Heart left ventricle (tissue), 16 donors: ENCODE measurements around the gene KRT32. TPM values are rescaled to one million over a fixed set of nuclear protein-coding genes. Genes with fewer than 3 reads are reported as not detected.

Experiments used
- ATAC-seq, 4 donors: fragments of 200-7000 bp; cut with Tn5 transposase; one replicate each; pipeline ENCODE4 v1.9.1; 2020 to 2022; ENCODE audit warnings: moderate library complexity in 4 of 4, mild to moderate bottlenecking in 3 of 4, moderate number of reproducible peaks in 1 of 4
- DNase-seq, 5 donors: peaks; one replicate each; pipeline ENCODE4 v3.0.0-alpha.2; 2020
- H3K27ac ChIP-seq, 12 donors: fragments of 200-600 bp; sonication (generic) in 4 of 12; one replicate each; pipeline versions ENCODE4 v1.5.0 to v1.8.0; 2016 to 2022; ENCODE audit warnings: mild to moderate bottlenecking in 2 of 12
- H3K27me3 ChIP-seq, 9 donors: fragments of 200-600 bp; sonication (generic) in 2 of 9; one replicate each; pipeline versions ENCODE4 v1.5.1 to v1.8.0; 2016 to 2022; ENCODE audit warnings: mild to moderate bottlenecking in 3 of 9
- H3K36me3 ChIP-seq, 9 donors: fragments of 200-600 bp; sonication (generic) in 2 of 9; one replicate each; pipeline versions ENCODE4 v1.5.0 to v1.8.0; 2018 to 2022; ENCODE audit warnings: mild to moderate bottlenecking in 2 of 9
- H3K4me1 ChIP-seq, 12 donors: fragments of 200-600 bp; sonication (generic) in 4 of 12; one replicate each; pipeline versions ENCODE4 v1.5.0 to v1.8.0; 2016 to 2022; ENCODE audit warnings: mild to moderate bottlenecking in 3 of 12
- H3K4me3 ChIP-seq, 12 donors: fragments of 200-600 bp; sonication (generic) in 4 of 12; one replicate each; pipeline versions ENCODE4 v1.5.0 to v1.8.0; 2017 to 2022; ENCODE audit warnings: mild to moderate bottlenecking in 9 of 12, moderate library complexity in 4 of 12
- H3K9me3 ChIP-seq, 12 donors: fragments of 200-600 bp; sonication (generic) in 4 of 12; one replicate each; pipeline versions ENCODE4 v1.5.0 to v1.8.0; 2016 to 2022; ENCODE audit warnings: mild to moderate bottlenecking in 1 of 12
- CTCF ChIP-seq, 12 donors: fragments of 200-600 bp; sonication (generic) in 4 of 12; IDR thresholded peaks; one replicate each; pipeline versions ENCODE4 v1.5.0 to v1.8.0; 2018 to 2022; ENCODE audit warnings: antibody characterized with exemption in 12 of 12, mild to moderate bottlenecking in 5 of 12
- POLR2A ChIP-seq, 2 donors: fragments of 450-650 bp; IDR thresholded peaks; one replicate each; pipeline ENCODE4 v1.6.1; 2017; ENCODE audit warnings: antibody characterized with exemption in 2 of 2, mild to moderate bottlenecking in 2 of 2, moderate library complexity in 2 of 2
- WGBS, 4 donors: extraction: QIAGEN DNeasy Blood & Tissue Kit in 2 of 4; methylation state at CpG; one replicate each; pipeline versions ENCODE4 v1.1.5 to v1.1.7; 2013 to 2018; 5-methylcytosine and 5-hydroxymethylcytosine counted together
- intact Hi-C, 10 donors: fragments of 100-400 bp; cut with DNase I; formaldehyde crosslinking; loops; one replicate each; pipeline versions ENCODE4 v1.11.1 to v1.14.2; 2022
- polyA plus RNA-seq, 2 donors: library from polyadenylated mRNA; stranded (reverse); fragments of 200-250 nt; gene quantifications; one replicate each; pipeline ENCODE4 v1.2.3, GENCODE V29; 2013
- total RNA-seq, 9 donors: library from RNA; depleted of rRNA in 2 of 9; stranded (reverse); fragments of >200 nt in 2 of 9; fragmentation: NEBNext Ultra II Directional in 3 of 9; extraction: Animal tissue kit (Norgen Biotek cat#: 25700) in 3 of 9; gene quantifications; one replicate each; pipeline versions ENCODE4 v1.1.0 to v1.2.4, GENCODE V29; 2016 to 2023
- donor health status: ischemic (EF 13 %, LVEDD 7.1; RV severe dilation, severe dysfunction).
- donor health status: healthy with polysubstance abuse.
- donor health status: DM: no; HTN: yes; CAD: no.
- donor health status: DM: no; HTN: no; CAD: no.
- donor health status: ischemic (EF 25% LVEDD 6.9; RV normal size, moderate dysfunction).
- donor health status: ischemic (EF 25% LVEDD 5.7; RV mildly dilated, moderate dysfunction).
- donor health status: healthy.
- donor health status: DM: yes; HTN: yes; CAD: no.
- donor health status: ischemic (EF 35%, LVEDD 5.7; RV mildly dilated, moderate dysfunction).
- donor health status: nonischemic (EF 11% LVEDD 7.7; RV severe dilation, severe dysfunction).
- donor health status: DM: yes; HTN: yes; CAD: no.
- donor health status: PGD.
- donor health status: ischemic (EF 29% LVEDD 5.4; RV normal size, mild dysfunction).
- donor health status: nonischemic (EF 23%, LVEDD 6.1; RV moderate dilation, normal function).

Gene KRT32
- total and polyA plus RNA-seq, 11 donors, result 0.16 to 0.27 (median 0.21) TPM; not detected in 7

- TF ChIP-seq POLR2A (IDR thresholded peaks at IDR 0.05) (no peak), CTCF (IDR thresholded peaks at IDR 0.05) (no peak)
- 49 to 65% (median 61%) methylated on average over 2 of the region's 2 CpGs for WGBS, 4 donors
- DNase-seq (no peak), ATAC-seq (no peak)
- Histone ChIP-seq H3K4me3 (no peak overlapping the region), H3K9me3 (no peaks in the 10 kb centered on the region), H3K4me1 (peaks cover 0 to 4% (median 0%) of the 10 kb centered on the region in 12 donors), H3K27ac (no peak overlapping the region), H3K36me3 (no peaks in the 10 kb centered on the region), H3K27me3 (peaks cover 0 to 12% (median 0%) of the 10 kb centered on the region in 9 donors)
- intact Hi-C loops, result no loop called here
Measured at GRCh38 chr17:41480136-41480535, 12.9 kb upstream of the KRT32 start.

- 86 to 91% (median 89%) methylated on average over 3 to 8 of the region's 8 CpGs for WGBS, 4 donors
- H3K4me1 ChIP-seq, result peaks cover 0 to 8% (median 0%) of the 10 kb centered on the region in 12 donors
- H3K4me3 ChIP-seq, result no peak overlapping the region
- no peaks in the 10 kb centered on the region for H3K9me3 ChIP-seq
- DNase-seq (no peak), ATAC-seq (no peak)
- H3K36me3 ChIP-seq, result no peaks in the 10 kb centered on the region
- H3K27me3 ChIP-seq, result peaks cover 0 to 6% (median 0%) of the 10 kb centered on the region in 9 donors
- intact Hi-C loops, result no loop called here
- TF ChIP-seq CTCF (IDR thresholded peaks at IDR 0.05) (no peak), POLR2A (IDR thresholded peaks at IDR 0.05) (no peak)
- no peak overlapping the region for H3K27ac ChIP-seq
Measured at GRCh38 chr17:41478237-41478636, 11.1 kb upstream of the KRT32 start.

GRCh38 chr17:41476866-41477815 lies 10.0 kb upstream of the KRT32 start:
- H3K27ac ChIP-seq, result no peak overlapping the region
- no peak for DNase-seq
- peaks cover 0 to 8% (median 0%) of the 10 kb centered on the region in 12 donors for H3K4me1 ChIP-seq
- 85 to 89% (median 88%) methylated on average over 22 of the region's 22 CpGs for WGBS, 4 donors
- intact Hi-C loops, result no loop called here
- H3K9me3 ChIP-seq, result peaks cover 0 to 4% (median 0%) of the 10 kb centered on the region in 12 donors
- no peak overlapping the region for H3K4me3 ChIP-seq
- no peak for TF ChIP-seq POLR2A (IDR thresholded peaks at IDR 0.05)
- TF ChIP-seq CTCF (IDR thresholded peaks at IDR 0.05), result no peak
- no peak for ATAC-seq
- no peaks in the 10 kb centered on the region for H3K36me3 ChIP-seq
- H3K27me3 ChIP-seq, result no peaks in the 10 kb centered on the region

DNA sequence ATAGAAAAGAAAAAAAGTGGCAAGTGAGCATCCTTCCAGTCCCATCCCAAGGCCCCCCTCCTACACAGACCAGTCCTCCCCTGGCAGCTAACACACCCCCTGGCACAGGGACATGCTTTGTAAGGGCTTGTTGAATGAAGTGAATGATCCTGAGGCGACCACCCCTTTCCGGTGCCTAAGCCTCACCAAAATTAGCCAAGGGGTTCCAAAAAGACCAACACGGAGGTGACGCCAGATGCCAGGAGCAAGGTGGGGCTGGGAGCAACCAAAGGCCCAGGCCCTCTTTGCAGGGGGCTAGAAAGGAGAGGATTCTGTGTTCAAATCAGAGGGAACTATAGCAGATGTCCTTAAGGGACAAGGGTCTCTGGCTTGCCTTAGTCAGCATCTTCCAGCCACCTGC lies 8.2 kb upstream of the KRT32 start:
- no peak for DNase-seq
- TF ChIP-seq CTCF (IDR thresholded peaks at IDR 0.05) (no peak), POLR2A (IDR thresholded peaks at IDR 0.05) (no peak)
- peak in 1 of 4 donors; percentile 13 for ATAC-seq
- no peak overlapping the region for H3K4me3 ChIP-seq
- H3K36me3 ChIP-seq, result no peaks in the 10 kb centered on the region
- H3K9me3 ChIP-seq, result peaks cover 0 to 18% (median 3%) of the 10 kb centered on the region in 12 donors
- H3K27ac ChIP-seq, result peak overlapping the region in 1 of 12 donors; percentile 24
- intact Hi-C loops, result no loop called here
- no peaks in the 10 kb centered on the region for H3K27me3 ChIP-seq
- peaks cover 0 to 8% (median 0%) of the 10 kb centered on the region in 12 donors for H3K4me1 ChIP-seq
- 89 to 97% (median 95%) methylated on average over 4 of the region's 4 CpGs for WGBS, 4 donors
